HepG2 (cell line): ENCODE data around the gene TBC1D16. TPM values are rescaled to one million over a fixed set of nuclear protein-coding genes. Genes with fewer than 3 reads are reported as not detected.

Experiments
- BCL6 ChIP-seq: IDR thresholded peaks from 2 replicates; pipeline ENCODE4 v1.6.1; 2016; ENCODE audit warnings: missing genetic modification reagents, missing compliant biosample characterization
- HNF4A ChIP-seq: sonication (generic); formaldehyde crosslinking; IDR thresholded peaks from 2 replicates; pipeline ENCODE4 v1.4.0; 2020; ENCODE audit warnings: missing genetic modification reagents
- IRF1 ChIP-seq: sonication (generic); formaldehyde crosslinking; IDR thresholded peaks from 2 replicates; pipeline ENCODE4 v1.4.0; 2020; ENCODE audit warnings: low read depth, mild to moderate bottlenecking, missing genetic modification reagents
- PHF21A ChIP-seq: sonication (generic); formaldehyde crosslinking; IDR thresholded peaks from 2 replicates; pipeline ENCODE4 v1.5.0; 2020; ENCODE audit warnings: mild to moderate bottlenecking, missing genetic modification reagents
- ZNF225 ChIP-seq: sonication (generic); formaldehyde crosslinking; IDR thresholded peaks from 2 replicates; pipeline ENCODE4 v1.4.0; 2020; ENCODE audit warnings: mild to moderate bottlenecking, missing genetic modification reagents
- ZNF362 ChIP-seq: sonication (generic); formaldehyde crosslinking; IDR thresholded peaks from 2 replicates; pipeline ENCODE4 v1.4.0; 2020; ENCODE audit warnings: missing genetic modification reagents, mild to moderate bottlenecking, borderline replicate concordance
- ZNF615 ChIP-seq: sonication (generic); formaldehyde crosslinking; IDR thresholded peaks from 2 replicates; pipeline ENCODE4 v1.5.0; 2020; ENCODE audit warnings: mild to moderate bottlenecking, missing genetic modification reagents, borderline replicate concordance
- polyA plus RNA-seq, 8 experiments: library from polyadenylated mRNA; depleted of rRNA in 3 of 8; stranded (reverse) in 7 of 8; unstranded in 1 of 8; fragments of >200 nt; fragmentation: Illumina TruSeq in 4 of 8; extraction: Trizol in 4 of 8; gene quantifications; 2 replicates each; pipeline versions ENCODE4 v1.2.1 to v1.2.3, GENCODE V29; 2011 to 2016; ENCODE audit warnings: low read depth in 4 of 8, missing spikeins in 1 of 8, mixed read lengths in 1 of 8; ENCODE audit not compliant: insufficient read depth in 1 of 8
- total RNA-seq, 5 experiments: library from RNA; depleted of rRNA; stranded (reverse); fragments of >200 nt; fragmentation: Illumina TruSeq; extraction: Trizol; gene quantifications; 2 replicates each; pipeline ENCODE4 v1.2.3, GENCODE V29; 2016; ENCODE audit warnings: low read depth in 1 of 5
- TF ChIP-seq, protein P1 (sequence below): sonication (generic); formaldehyde crosslinking; IDR thresholded peaks from 2 replicates; pipeline ENCODE4; 2020; ENCODE audit warnings: missing genetic modification reagents, mild to moderate bottlenecking, borderline replicate concordance
- TF ChIP-seq, protein P2 (sequence below): IDR thresholded peaks from 2 replicates; pipeline ENCODE4 v1.6.1; 2016; ENCODE audit warnings: low read depth, borderline replicate concordance
- TF ChIP-seq, protein P3 (sequence below): IDR thresholded peaks from 2 replicates; pipeline ENCODE4 v1.4.0; 2020; ENCODE audit warnings: mild to moderate bottlenecking, missing genetic modification reagents
- TF ChIP-seq, protein P4 (sequence below): sonication (generic); formaldehyde crosslinking; IDR thresholded peaks from 2 replicates; pipeline ENCODE4 v1.5.1; 2020; ENCODE audit warnings: mild to moderate bottlenecking, missing genetic modification reagents, borderline replicate concordance
- TF ChIP-seq, protein P5 (sequence below): sonication (generic); formaldehyde crosslinking; IDR thresholded peaks from 2 replicates; pipeline ENCODE4 v1.8.1; 2023; ENCODE audit warnings: missing genetic modification reagents, inconsistent platforms, borderline replicate concordance

The TBC1D16 gene
- total and polyA plus RNA-seq, 2 of the 13 experiments (the other 11 are each of a cell fraction or from before 2014, with no cell fraction given) = 14.9 to 24.9 TPM

DNA sequence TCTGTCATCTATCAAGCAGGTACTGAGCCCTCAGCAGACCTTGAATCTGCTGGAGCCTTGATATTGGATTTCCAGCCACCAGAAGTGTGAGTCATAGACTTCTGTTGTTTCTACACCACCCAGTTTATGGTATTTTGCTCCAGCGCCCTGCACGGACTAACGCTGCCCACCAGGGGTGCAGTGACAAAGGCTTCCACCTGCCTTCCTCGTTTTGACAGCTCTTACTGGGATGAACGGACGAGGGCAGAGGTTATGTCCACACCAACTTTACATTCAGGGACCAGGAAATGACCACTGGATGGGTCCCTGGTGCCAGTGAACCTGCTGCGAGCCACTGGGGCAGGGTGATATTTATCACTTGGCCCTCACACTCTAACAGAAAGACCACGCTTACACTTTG lies 129.8 kb downstream of the TBC1D16 start (continued):
- TF ChIP-seq, protein P1, sequence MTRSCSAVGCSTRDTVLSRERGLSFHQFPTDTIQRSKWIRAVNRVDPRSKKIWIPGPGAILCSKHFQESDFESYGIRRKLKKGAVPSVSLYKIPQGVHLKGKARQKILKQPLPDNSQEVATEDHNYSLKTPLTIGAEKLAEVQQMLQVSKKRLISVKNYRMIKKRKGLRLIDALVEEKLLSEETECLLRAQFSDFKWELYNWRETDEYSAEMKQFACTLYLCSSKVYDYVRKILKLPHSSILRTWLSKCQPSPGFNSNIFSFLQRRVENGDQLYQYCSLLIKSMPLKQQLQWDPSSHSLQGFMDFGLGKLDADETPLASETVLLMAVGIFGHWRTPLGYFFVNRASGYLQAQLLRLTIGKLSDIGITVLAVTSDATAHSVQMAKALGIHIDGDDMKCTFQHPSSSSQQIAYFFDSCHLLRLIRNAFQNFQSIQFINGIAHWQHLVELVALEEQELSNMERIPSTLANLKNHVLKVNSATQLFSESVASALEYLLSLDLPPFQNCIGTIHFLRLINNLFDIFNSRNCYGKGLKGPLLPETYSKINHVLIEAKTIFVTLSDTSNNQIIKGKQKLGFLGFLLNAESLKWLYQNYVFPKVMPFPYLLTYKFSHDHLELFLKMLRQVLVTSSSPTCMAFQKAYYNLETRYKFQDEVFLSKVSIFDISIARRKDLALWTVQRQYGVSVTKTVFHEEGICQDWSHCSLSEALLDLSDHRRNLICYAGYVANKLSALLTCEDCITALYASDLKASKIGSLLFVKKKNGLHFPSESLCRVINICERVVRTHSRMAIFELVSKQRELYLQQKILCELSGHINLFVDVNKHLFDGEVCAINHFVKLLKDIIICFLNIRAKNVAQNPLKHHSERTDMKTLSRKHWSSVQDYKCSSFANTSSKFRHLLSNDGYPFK (CRISPR knock-in tag) = peak; percentile 70
- TF ChIP-seq, protein P2, sequence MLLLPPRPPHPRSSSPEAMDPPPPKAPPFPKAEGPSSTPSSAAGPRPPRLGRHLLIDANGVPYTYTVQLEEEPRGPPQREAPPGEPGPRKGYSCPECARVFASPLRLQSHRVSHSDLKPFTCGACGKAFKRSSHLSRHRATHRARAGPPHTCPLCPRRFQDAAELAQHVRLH (CRISPR knock-in tag) = peak; percentile 84; the same call in 1 of the 2 replicates
- TF ChIP-seq ZNF225 (CRISPR knock-in tag) (no peak), PHF21A (CRISPR knock-in tag) (peak; percentile 90), HNF4A (CRISPR knock-in tag) (peak; percentile 69), IRF1 (CRISPR knock-in tag) (no peak), ZNF362 (CRISPR knock-in tag) (no peak; the same call in 1 of the 2 replicates), BCL6 (CRISPR knock-in tag) (peak; percentile 60; the same call in 1 of the 2 replicates), ZNF615 (peak; percentile 84)
- TF ChIP-seq, protein P3, sequence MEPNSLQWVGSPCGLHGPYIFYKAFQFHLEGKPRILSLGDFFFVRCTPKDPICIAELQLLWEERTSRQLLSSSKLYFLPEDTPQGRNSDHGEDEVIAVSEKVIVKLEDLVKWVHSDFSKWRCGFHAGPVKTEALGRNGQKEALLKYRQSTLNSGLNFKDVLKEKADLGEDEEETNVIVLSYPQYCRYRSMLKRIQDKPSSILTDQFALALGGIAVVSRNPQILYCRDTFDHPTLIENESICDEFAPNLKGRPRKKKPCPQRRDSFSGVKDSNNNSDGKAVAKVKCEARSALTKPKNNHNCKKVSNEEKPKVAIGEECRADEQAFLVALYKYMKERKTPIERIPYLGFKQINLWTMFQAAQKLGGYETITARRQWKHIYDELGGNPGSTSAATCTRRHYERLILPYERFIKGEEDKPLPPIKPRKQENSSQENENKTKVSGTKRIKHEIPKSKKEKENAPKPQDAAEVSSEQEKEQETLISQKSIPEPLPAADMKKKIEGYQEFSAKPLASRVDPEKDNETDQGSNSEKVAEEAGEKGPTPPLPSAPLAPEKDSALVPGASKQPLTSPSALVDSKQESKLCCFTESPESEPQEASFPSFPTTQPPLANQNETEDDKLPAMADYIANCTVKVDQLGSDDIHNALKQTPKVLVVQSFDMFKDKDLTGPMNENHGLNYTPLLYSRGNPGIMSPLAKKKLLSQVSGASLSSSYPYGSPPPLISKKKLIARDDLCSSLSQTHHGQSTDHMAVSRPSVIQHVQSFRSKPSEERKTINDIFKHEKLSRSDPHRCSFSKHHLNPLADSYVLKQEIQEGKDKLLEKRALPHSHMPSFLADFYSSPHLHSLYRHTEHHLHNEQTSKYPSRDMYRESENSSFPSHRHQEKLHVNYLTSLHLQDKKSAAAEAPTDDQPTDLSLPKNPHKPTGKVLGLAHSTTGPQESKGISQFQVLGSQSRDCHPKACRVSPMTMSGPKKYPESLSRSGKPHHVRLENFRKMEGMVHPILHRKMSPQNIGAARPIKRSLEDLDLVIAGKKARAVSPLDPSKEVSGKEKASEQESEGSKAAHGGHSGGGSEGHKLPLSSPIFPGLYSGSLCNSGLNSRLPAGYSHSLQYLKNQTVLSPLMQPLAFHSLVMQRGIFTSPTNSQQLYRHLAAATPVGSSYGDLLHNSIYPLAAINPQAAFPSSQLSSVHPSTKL (CRISPR knock-in tag) = peak; percentile 95
- TF ChIP-seq, protein P4, sequence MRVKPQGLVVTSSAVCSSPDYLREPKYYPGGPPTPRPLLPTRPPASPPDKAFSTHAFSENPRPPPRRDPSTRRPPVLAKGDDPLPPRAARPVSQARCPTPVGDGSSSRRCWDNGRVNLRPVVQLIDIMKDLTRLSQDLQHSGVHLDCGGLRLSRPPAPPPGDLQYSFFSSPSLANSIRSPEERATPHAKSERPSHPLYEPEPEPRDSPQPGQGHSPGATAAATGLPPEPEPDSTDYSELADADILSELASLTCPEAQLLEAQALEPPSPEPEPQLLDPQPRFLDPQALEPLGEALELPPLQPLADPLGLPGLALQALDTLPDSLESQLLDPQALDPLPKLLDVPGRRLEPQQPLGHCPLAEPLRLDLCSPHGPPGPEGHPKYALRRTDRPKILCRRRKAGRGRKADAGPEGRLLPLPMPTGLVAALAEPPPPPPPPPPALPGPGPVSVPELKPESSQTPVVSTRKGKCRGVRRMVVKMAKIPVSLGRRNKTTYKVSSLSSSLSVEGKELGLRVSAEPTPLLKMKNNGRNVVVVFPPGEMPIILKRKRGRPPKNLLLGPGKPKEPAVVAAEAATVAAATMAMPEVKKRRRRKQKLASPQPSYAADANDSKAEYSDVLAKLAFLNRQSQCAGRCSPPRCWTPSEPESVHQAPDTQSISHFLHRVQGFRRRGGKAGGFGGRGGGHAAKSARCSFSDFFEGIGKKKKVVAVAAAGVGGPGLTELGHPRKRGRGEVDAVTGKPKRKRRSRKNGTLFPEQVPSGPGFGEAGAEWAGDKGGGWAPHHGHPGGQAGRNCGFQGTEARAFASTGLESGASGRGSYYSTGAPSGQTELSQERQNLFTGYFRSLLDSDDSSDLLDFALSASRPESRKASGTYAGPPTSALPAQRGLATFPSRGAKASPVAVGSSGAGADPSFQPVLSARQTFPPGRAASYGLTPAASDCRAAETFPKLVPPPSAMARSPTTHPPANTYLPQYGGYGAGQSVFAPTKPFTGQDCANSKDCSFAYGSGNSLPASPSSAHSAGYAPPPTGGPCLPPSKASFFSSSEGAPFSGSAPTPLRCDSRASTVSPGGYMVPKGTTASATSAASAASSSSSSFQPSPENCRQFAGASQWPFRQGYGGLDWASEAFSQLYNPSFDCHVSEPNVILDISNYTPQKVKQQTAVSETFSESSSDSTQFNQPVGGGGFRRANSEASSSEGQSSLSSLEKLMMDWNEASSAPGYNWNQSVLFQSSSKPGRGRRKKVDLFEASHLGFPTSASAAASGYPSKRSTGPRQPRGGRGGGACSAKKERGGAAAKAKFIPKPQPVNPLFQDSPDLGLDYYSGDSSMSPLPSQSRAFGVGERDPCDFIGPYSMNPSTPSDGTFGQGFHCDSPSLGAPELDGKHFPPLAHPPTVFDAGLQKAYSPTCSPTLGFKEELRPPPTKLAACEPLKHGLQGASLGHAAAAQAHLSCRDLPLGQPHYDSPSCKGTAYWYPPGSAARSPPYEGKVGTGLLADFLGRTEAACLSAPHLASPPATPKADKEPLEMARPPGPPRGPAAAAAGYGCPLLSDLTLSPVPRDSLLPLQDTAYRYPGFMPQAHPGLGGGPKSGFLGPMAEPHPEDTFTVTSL (CRISPR knock-in tag) = no peak
- TF ChIP-seq, protein P5, sequence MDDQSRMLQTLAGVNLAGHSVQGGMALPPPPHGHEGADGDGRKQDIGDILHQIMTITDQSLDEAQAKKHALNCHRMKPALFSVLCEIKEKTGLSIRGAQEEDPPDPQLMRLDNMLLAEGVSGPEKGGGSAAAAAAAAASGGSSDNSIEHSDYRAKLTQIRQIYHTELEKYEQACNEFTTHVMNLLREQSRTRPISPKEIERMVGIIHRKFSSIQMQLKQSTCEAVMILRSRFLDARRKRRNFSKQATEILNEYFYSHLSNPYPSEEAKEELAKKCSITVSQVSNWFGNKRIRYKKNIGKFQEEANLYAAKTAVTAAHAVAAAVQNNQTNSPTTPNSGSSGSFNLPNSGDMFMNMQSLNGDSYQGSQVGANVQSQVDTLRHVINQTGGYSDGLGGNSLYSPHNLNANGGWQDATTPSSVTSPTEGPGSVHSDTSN = no peak
